BLaER1 (cell line): ENCODE data around the gene CTTNBP2.

ENCODE experiments used
- H3K27ac ChIP-seq: shearing (Covaris generic); formaldehyde crosslinking; 2 replicates; pipeline ENCODE4 v1.8.1; 2022
- H3K27me3 ChIP-seq: shearing (Covaris generic); formaldehyde crosslinking; 2 replicates; pipeline ENCODE4 v1.8.1; 2022
- H3K36me3 ChIP-seq: shearing (Covaris generic); formaldehyde crosslinking; 2 replicates; pipeline ENCODE4 v1.8.1; 2022
- H3K4me1 ChIP-seq: shearing (Covaris generic); formaldehyde crosslinking; 2 replicates; pipeline ENCODE4 v1.8.1; 2022
- H3K4me2 ChIP-seq: shearing (Covaris generic); formaldehyde crosslinking; 2 replicates; pipeline ENCODE4 v1.8.1; 2022
- H3K4me3 ChIP-seq: shearing (Covaris generic); formaldehyde crosslinking; 2 replicates; pipeline ENCODE4 v1.8.1; 2022
- H3K9ac ChIP-seq: shearing (Covaris generic); formaldehyde crosslinking; 2 replicates; pipeline ENCODE4 v1.8.1; 2022
- H3K9me3 ChIP-seq: shearing (Covaris generic); formaldehyde crosslinking; 2 replicates; pipeline ENCODE4 v1.8.1; 2022
- H4K20me1 ChIP-seq: shearing (Covaris generic); formaldehyde crosslinking; 2 replicates; pipeline ENCODE4 v1.8.1; 2022
- Cebpa-rat ChIP-seq: shearing (Covaris generic); IDR thresholded peaks from 2 replicates; pipeline ENCODE4 v1.8.1; 2022

Gene CTTNBP2

GRCh38 chr7:117871401-117871777, 1.9 kb downstream of the CTTNBP2 start:
- TF ChIP-seq Cebpa-rat: no peak
- no peaks in the 10 kb centered on the region for H4K20me1 ChIP-seq
- no peak overlapping the region for H3K27ac ChIP-seq
- H3K4me2 ChIP-seq: no peak overlapping the region
- no peaks in the 10 kb centered on the region for H3K4me1 ChIP-seq
- no peaks in the 10 kb centered on the region for H3K27me3 ChIP-seq
- peaks cover 17% of the 10 kb centered on the region for H3K9me3 ChIP-seq
- H3K9ac ChIP-seq: no peak overlapping the region
- no peak overlapping the region for H3K4me3 ChIP-seq
- no peaks in the 10 kb centered on the region for H3K36me3 ChIP-seq

GRCh38 chr7:117870448-117871130, 2.7 kb downstream of the CTTNBP2 start:
- H3K27ac ChIP-seq: no peak overlapping the region
- no peak overlapping the region for H3K4me2 ChIP-seq
- no peaks in the 10 kb centered on the region for H3K36me3 ChIP-seq
- H3K4me3 ChIP-seq: no peak overlapping the region
- no peak for TF ChIP-seq Cebpa-rat
- no peaks in the 10 kb centered on the region for H3K27me3 ChIP-seq
- no peak overlapping the region for H3K9ac ChIP-seq
- H4K20me1 ChIP-seq: no peaks in the 10 kb centered on the region
- peaks cover 17% of the 10 kb centered on the region for H3K9me3 ChIP-seq
- H3K4me1 ChIP-seq: no peaks in the 10 kb centered on the region

GRCh38 chr7:117869374-117869773, 3.9 kb downstream of the CTTNBP2 start:
- Histone ChIP-seq H3K4me2 (no peak overlapping the region), H4K20me1 (no peaks in the 10 kb centered on the region), H3K4me3 (no peak overlapping the region), H3K36me3 (no peaks in the 10 kb centered on the region), H3K27ac (no peak overlapping the region), H3K4me1 (no peaks in the 10 kb centered on the region), H3K27me3 (no peaks in the 10 kb centered on the region), H3K9me3 (peaks cover 17% of the 10 kb centered on the region), H3K9ac (no peak overlapping the region)
- TF ChIP-seq Cebpa-rat: no peak

GRCh38 chr7:117863618-117864017, 9.6 kb downstream of the CTTNBP2 start:
- Histone ChIP-seq H3K4me3 (no peak overlapping the region), H3K4me2 (no peak overlapping the region), H3K36me3 (no peaks in the 10 kb centered on the region), H3K4me1 (no peaks in the 10 kb centered on the region), H3K9me3 (no peaks in the 10 kb centered on the region), H3K9ac (no peak overlapping the region), H3K27me3 (no peaks in the 10 kb centered on the region), H4K20me1 (no peaks in the 10 kb centered on the region), H3K27ac (no peak overlapping the region)
- no peak for TF ChIP-seq Cebpa-rat

- Histone ChIP-seq H3K4me3 (no peak overlapping the region), H4K20me1 (no peaks in the 10 kb centered on the region), H3K27me3 (no peaks in the 10 kb centered on the region), H3K36me3 (no peaks in the 10 kb centered on the region), H3K9me3 (no peaks in the 10 kb centered on the region), H3K9ac (no peak overlapping the region), H3K4me1 (no peaks in the 10 kb centered on the region), H3K27ac (no peak overlapping the region), H3K4me2 (no peak overlapping the region)
- TF ChIP-seq Cebpa-rat: no peak
These were observed 10.9 kb downstream of the CTTNBP2 start for GRCh38 chr7:117862378-117862777.

GRCh38 chr7:117859246-117859812, 13.9 kb downstream of the CTTNBP2 start:
- Histone ChIP-seq H3K27ac (no peak overlapping the region), H3K27me3 (no peaks in the 10 kb centered on the region), H3K4me2 (no peak overlapping the region), H3K4me3 (no peak overlapping the region), H3K4me1 (no peaks in the 10 kb centered on the region), H4K20me1 (no peaks in the 10 kb centered on the region), H3K9ac (no peak overlapping the region), H3K36me3 (no peaks in the 10 kb centered on the region), H3K9me3 (no peaks in the 10 kb centered on the region)
- no peak for TF ChIP-seq Cebpa-rat

- Histone ChIP-seq H3K27me3 (no peaks in the 10 kb centered on the region), H3K4me2 (no peak overlapping the region), H3K9ac (no peak overlapping the region), H3K27ac (no peak overlapping the region), H3K36me3 (no peaks in the 10 kb centered on the region), H3K9me3 (no peaks in the 10 kb centered on the region), H4K20me1 (no peaks in the 10 kb centered on the region), H3K4me3 (no peak overlapping the region), H3K4me1 (no peaks in the 10 kb centered on the region)
- TF ChIP-seq Cebpa-rat: no peak
These were observed 14.5 kb downstream of the CTTNBP2 start for GRCh38 chr7:117858712-117859111.

- no peak overlapping the region for H3K4me2 ChIP-seq
- no peaks in the 10 kb centered on the region for H3K27me3 ChIP-seq
- no peaks in the 10 kb centered on the region for H3K36me3 ChIP-seq
- H3K4me1 ChIP-seq: no peaks in the 10 kb centered on the region
- H3K4me3 ChIP-seq: no peak overlapping the region
- no peak overlapping the region for H3K9ac ChIP-seq
- no peaks in the 10 kb centered on the region for H4K20me1 ChIP-seq
- H3K9me3 ChIP-seq: no peaks in the 10 kb centered on the region
- TF ChIP-seq Cebpa-rat: no peak
- H3K27ac ChIP-seq: no peak overlapping the region
These were observed 15.5 kb downstream of the CTTNBP2 start for GRCh38 chr7:117857718-117858117.

- Histone ChIP-seq H3K36me3 (no peaks in the 10 kb centered on the region), H3K4me2 (no peak overlapping the region), H3K4me1 (no peaks in the 10 kb centered on the region), H3K27ac (no peak overlapping the region), H3K4me3 (no peak overlapping the region), H4K20me1 (no peaks in the 10 kb centered on the region), H3K27me3 (no peaks in the 10 kb centered on the region), H3K9me3 (no peaks in the 10 kb centered on the region), H3K9ac (no peak overlapping the region)
- no peak for TF ChIP-seq Cebpa-rat
These were observed 17.0 kb downstream of the CTTNBP2 start for GRCh38 chr7:117856196-117856595.

- no peak overlapping the region for H3K4me2 ChIP-seq
- TF ChIP-seq Cebpa-rat: no peak
- H3K4me3 ChIP-seq: no peak overlapping the region
- H3K9ac ChIP-seq: no peak overlapping the region
- no peak overlapping the region for H3K27ac ChIP-seq
- H3K4me1 ChIP-seq: no peaks in the 10 kb centered on the region
- H3K36me3 ChIP-seq: no peaks in the 10 kb centered on the region
- no peaks in the 10 kb centered on the region for H4K20me1 ChIP-seq
- H3K27me3 ChIP-seq: no peaks in the 10 kb centered on the region
- H3K9me3 ChIP-seq: no peaks in the 10 kb centered on the region
These were observed 19.1 kb downstream of the CTTNBP2 start for GRCh38 chr7:117854186-117854585.
